Right ventricle myocardium superior (tissue), 1 donor: Measurements from ENCODE around the gene UPF3A. TPM values are rescaled to one million over a fixed set of nuclear protein-coding genes. Genes with fewer than 3 reads are reported as not detected.
A peak's percentile ranks its signal among the peaks of the same experiment; 100 is the strongest.
"Not testable (repeated sequence)": the region's sequence is repeated elsewhere in the genome, so short reads cannot be mapped to it uniquely, and the experiment has no call there.

Experiments used
- ATAC-seq: fragments of 200-7000 bp; cut with Tn5 transposase; one replicate; pipeline ENCODE4 v1.9.1; 2020; ENCODE audit warnings: mild to moderate bottlenecking; ENCODE audit not compliant: poor library complexity
- DNase-seq: peaks from one replicate; pipeline ENCODE4 v3.0.0-alpha.2; 2020
- intact Hi-C: fragments of 100-400 bp; cut with DNase I; formaldehyde crosslinking; loops from one replicate; pipeline ENCODE4 v1.11.2; 2022
- total RNA-seq: library from RNA; stranded (reverse); fragmentation: NEBNext Ultra II Directional; extraction: Animal tissue kit (Norgen Biotek cat#: 25700); gene quantifications from one replicate; pipeline ENCODE4 v1.2.1, GENCODE V29; 2021
- donor health status: DM: no; HTN: yes; CAD: no; lungs with severe emphysema.

Gene UPF3A
- total RNA-seq, 1 donor from 2014 or later, result 24.2 TPM

DNA sequence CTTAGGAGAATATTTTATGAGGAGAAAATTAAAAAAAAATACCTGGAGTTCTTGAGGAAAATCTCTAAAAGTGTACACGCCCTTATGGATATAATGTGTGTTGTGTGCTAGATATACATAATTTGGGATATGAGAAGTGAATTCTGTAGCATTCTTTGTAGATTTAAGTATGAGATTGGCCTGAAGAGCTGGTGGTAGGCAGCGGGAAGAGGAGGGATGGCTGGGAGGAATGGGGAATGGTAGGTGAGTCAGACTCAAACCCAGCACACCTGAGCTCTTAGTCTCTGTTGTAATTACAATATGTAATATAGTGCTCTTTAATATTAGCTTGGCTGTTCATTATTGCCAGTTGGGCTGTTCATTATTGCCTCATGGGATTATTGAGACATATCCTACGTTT lies 39.9 kb downstream of the UPF3A start:
- intact Hi-C loops, result no loop called here
- ATAC-seq (no peak), DNase-seq (no peak)

- ATAC-seq, result no peak
- no peak for DNase-seq
- intact Hi-C loops, result no loop called here
Measured at GRCh38 chr13:114323349-114323748, 41.9 kb downstream of the UPF3A start.

- ATAC-seq (no peak), DNase-seq (no peak)
- intact Hi-C loops, result no loop called here
Measured at GRCh38 chr13:114324334-114324733, 42.9 kb downstream of the UPF3A start.

DNA sequence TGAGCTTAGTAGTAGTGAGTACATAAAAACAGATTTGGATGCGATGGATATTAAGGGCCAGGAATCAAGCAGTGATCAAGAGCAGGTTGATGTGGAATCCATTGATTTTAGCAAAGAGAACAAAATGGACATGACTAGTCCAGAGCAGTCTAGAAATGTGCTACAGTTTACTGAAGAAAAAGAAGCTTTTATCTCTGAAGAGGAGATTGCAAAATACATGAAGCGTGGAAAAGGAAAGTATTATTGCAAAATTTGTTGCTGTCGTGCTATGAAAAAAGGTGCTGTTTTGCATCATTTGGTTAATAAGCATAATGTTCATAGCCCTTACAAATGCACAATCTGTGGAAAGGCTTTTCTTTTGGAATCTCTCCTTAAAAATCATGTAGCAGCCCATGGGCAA lies 44.3 kb downstream of the UPF3A start:
- DNase-seq, result no peak
- ATAC-seq, result no peak
- intact Hi-C loops, result no loop called here

DNA sequence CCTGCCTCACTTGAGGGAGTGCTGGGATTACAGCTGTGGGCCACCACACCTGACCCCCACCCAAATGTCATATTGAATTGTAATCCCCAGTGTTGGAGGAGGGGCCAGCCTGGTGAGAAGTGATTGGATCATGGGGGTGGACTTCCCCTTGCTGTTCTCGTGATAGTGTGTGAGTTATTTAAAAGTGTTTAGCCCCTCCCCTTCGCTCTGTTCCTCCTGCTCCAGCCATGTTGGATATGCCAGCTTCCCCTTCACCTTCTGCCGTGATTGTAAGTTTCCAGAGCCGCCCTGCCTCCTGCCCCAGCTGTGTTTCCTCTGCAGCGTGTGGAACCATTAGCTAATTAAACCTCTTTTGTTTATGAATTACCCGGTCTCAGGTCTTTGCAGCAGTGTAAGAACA lies 46.6 kb downstream of the UPF3A start:
- intact Hi-C loops, result no loop called here
- DNase-seq, result no peak
- no peak for ATAC-seq

GRCh38 chr13:114328595-114328994 lies 47.2 kb downstream of the UPF3A start:
- intact Hi-C loops, result no loop called here
- DNase-seq, result no peak
- no peak for ATAC-seq

DNA sequence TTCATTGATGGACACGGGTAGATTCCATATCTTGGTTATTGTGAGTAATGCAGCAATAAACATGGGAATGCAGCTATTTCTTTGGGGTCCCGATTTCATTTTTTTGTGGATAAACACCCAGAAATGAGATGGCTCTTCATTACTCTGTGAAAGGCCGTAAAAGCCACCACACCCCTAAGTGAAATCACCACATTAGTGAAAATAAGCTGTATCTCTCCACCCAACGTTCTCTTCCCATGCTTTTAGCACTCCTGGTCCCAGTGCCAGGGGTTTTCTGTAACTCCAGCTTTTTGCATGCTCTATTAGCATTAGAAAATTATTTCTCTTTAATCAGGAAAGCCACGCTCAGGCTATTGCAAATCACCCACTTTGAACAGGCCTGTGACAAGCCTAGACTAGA lies 48.7 kb downstream of the UPF3A start:
- intact Hi-C loops, result no loop called here
- ATAC-seq (no peak), DNase-seq (no peak)

GRCh38 chr13:114333881-114334280 lies 52.5 kb downstream of the UPF3A start:
- DNase-seq, intact Hi-C loops, ATAC-seq: not testable (repeated sequence)

- intact Hi-C loops, result no loop called here
- DNase-seq (no peak), ATAC-seq (no peak)
Measured at GRCh38 chr13:114334305-114335053, 53.1 kb downstream of the UPF3A start.

DNA sequence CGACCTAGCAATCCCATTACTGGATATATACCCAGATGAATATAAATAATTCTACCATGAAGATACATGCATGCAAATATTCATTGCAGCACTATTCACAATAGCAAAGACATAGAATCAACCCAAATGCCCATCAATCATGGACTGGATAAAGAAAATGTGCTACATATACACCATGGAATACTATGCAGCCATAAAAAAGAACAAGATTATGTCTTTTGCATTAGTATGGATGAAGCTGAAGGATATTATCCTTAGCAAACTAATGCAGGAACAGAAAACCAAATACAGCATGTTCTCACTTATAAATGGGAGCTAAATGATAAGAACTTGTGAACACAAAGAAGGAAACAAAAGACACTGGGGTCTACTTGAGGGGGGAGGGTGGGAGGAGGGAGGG lies 55.1 kb downstream of the UPF3A start:
- ATAC-seq, intact Hi-C loops, DNase-seq: not testable (repeated sequence)

DNA sequence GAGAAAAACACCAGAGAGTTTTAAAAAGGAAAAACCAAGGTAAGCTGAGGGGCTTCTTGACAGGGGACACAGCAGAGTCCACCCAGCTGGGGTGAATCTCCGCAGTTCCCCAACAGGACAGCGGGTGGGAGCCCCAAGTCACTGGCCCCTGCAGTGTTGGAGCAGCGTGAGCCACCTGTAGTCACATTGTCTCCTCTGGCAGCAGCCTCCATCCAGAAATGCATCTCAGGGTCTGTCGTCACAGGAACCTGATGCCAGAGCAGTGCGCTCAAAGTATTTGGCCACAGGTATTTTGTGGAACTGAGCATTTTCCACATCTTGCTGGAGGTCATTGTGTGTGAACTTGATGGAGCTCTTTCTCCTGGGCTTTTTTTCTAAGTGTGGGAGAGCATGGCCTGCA lies 57.6 kb downstream of the UPF3A start:
- DNase-seq (no peak), ATAC-seq (no peak)
- intact Hi-C loops, result no loop called here

DNA sequence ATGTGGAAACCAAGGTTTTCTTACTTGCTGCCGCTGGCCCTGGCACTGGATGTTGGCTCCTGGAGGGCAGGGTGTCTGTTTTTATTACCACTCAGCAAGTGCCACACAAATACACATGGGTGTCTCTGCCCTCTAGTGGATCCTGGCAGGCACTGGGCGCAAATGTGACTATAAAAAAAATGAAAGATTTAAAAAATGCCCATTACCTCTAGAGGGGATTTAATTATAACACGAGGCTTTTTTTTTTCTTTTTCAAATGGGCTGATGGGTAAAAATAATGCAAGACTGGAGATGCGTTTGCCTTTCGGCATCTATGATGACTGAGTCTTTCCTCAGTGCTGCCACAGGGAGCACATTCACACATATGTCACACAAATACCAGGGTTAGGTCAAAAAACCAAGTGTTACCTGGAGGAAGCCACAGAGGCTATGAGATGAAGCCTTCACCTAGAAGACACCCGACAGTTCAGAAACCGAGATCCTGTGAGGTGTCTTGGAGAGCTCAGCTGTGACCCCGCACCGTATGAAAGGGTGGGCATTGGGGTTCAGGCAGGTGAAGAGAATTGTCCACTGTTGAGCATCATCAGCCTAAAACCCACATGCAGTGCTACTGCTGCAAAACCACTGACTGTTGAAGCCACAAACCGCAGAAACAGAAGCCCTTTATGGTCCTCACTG lies 58.6 kb downstream of the UPF3A start:
- DNase-seq (peak; percentile 48), ATAC-seq (peak; percentile 74)
- intact Hi-C loops, result no loop called here

DNA sequence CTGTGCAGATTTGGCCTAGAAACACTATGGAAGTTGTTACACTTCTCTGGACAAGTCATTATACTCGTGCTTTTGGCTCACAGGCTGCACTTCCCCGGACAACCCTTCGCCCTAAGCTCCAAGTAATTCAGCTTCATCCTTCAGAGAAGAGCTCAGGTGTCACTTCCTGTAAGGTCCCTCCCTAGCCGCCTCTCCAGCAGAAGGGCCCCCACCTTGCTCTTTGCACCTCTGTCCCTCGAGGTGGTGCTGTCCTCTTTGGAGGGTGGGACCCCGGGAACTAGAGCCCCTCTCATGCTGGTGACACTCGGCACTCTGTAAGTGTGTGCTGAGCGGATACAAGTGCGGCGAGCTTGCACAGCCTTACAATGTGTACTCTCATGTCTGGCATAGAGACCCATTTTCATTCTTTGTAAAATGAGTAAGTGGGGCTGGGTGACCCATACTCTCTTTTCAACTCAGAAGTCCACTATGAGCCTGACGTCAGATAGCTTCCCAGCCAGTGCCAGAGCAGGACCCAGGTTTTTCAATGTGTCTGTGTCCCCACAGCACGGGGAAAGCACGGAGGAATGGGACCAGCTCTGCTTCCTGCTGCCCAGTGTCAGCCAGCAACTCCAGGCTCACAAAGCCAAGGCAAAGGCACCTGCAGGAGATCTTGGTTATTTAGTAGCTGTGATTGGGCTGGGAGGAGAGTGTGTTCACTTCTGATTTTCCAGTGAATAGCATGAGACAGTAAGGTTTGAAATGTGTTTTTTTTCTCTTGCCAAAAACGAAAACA lies 59.8 kb downstream of the UPF3A start:
- intact Hi-C loops, result no loop called here
- DNase-seq (no peak), ATAC-seq (no peak)

GRCh38 chr13:114347256-114347655 lies 65.9 kb downstream of the UPF3A start:
- not testable (repeated sequence) for ATAC-seq, DNase-seq

GRCh38 chr13:114352763-114353162 lies 71.4 kb downstream of the UPF3A start:
- DNase-seq, result peak; percentile 84
- ATAC-seq, intact Hi-C loops: not testable (repeated sequence)

More at GRCh38 chr13:114347256-114347655, 65.9 kb downstream of the UPF3A start:
- intact Hi-C loops, result not testable (repeated sequence)

DNA sequence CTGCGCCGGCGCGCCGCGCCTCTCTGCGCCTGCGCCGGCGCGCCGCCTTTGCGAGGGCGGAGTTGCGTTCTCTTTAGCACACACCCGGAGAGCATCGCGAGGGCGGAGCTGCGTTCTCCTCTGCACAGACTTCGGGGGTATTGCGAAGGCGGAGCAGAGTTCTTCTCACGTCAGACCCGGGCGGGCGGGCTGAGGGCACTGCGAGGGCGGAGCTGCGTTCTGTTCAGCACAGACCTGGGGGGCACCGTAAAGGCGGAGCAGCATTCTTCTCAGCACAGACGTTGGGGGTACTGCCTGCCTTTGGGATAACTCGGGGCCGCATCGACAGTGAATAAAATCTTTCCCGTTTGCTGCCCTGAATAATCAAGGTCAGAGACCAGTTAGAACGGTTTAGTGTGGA lies 72.0 kb downstream of the UPF3A start:
- ATAC-seq, DNase-seq, intact Hi-C loops: not testable (repeated sequence)
